Medulla oblongata (tissue), 1 donor: Measurements from ENCODE around the gene ATAD3C.
"Not testable (repeated sequence)": the region's sequence is repeated elsewhere in the genome, so short reads cannot be mapped to it uniquely, and the experiment has no call there.

Experiments
- DNase-seq: peaks from one replicate; pipeline ENCODE4 v3.0.0-alpha.2; 2015; ENCODE audit errors: extremely low spot score

Gene ATAD3C

DNA sequence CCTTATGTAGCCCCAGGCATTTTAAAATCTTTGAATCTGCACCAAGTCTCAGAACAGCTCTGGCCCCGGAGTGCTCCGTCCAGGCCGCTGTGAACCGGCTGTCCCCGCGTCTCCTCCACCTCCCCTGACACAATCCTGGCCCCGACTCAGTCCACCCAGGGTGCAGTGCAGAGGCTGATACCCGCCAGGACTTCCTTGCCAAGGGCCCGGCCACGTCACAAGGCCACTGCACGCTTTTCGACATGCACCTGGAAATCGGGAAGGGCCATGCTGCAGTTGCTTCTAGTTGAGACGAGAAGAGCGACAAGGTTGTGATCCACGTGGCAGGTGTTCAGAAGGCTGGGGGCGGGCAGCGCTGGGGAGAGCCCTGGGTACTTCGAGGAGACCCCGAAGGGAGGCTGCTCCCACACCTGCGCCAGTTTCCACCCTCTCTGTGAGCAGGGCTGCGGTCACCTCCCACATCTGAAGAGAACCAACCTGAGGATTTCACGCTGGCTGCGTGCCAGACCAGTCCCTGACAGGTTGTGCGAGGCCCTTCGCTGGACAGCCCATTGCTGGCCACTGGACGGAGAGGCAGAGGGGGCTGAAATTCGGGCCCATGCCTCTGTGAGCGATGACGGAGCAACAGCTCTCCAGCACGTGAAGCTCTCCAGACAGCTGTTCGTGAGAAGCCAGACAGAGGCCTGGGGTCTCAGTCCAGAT lies 7.3 kb upstream of the ATAD3C start:
- DNase-seq, result no peak

DNA sequence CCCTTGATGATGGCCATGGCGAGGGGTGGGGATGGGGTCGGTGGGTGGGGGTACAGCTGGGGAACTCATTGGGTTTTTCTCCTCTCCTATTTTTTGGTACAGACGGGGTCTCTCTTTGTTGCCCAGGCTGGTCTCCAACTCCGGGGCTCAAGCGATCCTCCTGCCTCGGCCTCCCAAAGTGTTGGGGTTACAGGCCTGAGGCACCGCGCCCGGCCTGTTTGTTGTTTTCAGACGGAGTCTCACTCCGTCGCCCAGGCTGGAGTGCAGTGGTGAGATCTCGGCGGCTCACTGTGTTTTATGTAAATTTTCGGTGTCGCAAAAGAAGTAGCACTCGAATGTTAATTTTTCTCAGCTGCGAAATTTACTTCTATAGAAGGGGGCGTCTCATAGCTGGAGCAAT lies 2.9 kb upstream of the ATAD3C start:
- not testable (repeated sequence) for DNase-seq

DNA sequence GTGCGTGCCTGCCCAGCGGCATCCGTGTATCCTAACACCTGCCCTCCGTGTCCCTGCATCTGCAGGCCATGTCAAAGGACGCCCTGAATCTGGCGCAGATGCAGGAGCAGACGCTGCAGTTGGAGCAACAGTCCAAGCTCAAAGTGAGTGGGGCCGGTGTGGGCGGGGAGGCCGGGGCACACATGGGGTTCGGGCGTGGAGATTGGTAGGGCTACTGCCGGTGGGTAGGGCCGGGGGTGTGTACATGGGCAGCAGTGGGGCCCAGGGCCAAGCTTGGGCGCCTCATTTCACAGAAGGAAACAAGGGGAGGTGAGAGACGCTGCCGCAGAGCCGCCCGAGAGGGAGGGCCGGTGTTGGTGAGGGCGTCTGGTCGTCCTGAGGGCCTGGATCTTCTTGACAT lies 1.1 kb downstream of the ATAD3C start:
- not testable (repeated sequence) for DNase-seq

DNA sequence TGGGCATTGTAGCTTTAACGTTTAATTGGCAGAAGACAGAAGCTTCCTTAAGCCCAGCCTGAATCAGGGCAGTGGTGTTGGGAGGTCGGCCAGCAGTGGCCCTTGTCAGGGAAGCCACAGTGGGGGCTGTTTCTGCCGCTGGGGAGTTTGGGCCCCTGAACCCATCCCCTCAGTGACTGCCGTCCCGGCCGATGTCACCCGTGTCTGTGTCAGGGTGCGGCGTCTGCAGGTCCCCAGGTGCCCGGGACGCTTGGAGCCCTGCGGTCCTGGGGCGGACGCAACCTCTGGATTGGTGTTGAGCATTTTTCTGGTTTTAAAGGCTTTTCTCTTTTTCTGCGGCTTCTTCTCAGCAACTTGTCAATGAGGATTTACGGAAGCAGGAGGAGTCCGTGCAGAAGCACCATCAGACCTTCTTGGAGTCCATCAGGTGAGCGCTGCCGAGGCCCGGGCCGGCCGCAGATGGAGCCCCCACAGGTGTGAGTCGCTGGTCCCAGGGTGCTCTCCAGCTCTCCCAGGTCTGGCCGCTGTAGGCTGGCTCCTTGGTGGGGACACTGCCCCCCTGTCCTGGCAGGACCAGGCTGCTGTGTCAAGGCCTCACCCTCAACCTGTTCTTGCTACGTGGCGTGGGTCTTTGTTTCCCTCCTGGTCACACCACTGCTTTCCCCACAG lies 2.3 kb downstream of the ATAD3C start:
- no peak for DNase-seq

DNA sequence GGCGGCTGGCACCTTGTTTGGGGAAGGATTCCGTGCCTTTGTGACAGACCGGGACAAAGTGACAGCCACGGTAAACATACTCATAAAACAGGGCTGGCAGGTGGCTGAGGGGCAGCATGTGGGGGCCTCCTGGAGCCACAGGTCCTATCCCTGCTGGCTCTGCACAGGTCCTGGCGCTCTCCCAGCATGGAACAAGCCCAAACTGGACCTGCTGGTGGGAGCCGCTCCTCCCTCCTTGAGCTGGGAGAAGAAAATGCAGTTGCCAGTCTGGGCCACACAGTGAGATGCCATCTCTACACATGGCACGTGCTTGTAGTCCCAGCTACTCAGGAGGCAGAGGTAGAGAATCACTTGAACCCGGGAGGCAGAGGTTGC lies 2.9 kb downstream of the ATAD3C start:
- not testable (repeated sequence) for DNase-seq

DNA sequence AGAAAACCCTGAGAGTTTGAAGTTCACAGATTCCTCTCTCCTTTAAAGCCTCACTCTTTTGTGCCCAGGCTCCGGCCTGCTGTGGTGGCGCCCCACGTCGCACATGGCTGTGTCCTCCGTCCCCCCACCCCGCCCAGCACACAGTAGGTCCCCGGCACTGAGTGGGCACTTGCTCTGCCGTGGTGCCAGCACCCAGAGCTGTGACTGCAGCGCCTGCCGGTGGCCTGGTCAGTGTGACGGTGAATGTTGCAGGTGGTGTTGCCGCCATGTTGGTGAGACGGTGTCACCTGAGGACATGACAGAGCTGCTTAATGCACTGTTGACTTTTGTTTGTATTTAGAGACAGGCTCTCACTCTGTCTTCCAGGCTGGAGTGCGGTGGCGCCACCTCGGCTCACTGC lies 3.4 kb downstream of the ATAD3C start:
- DNase-seq, result no peak

DNA sequence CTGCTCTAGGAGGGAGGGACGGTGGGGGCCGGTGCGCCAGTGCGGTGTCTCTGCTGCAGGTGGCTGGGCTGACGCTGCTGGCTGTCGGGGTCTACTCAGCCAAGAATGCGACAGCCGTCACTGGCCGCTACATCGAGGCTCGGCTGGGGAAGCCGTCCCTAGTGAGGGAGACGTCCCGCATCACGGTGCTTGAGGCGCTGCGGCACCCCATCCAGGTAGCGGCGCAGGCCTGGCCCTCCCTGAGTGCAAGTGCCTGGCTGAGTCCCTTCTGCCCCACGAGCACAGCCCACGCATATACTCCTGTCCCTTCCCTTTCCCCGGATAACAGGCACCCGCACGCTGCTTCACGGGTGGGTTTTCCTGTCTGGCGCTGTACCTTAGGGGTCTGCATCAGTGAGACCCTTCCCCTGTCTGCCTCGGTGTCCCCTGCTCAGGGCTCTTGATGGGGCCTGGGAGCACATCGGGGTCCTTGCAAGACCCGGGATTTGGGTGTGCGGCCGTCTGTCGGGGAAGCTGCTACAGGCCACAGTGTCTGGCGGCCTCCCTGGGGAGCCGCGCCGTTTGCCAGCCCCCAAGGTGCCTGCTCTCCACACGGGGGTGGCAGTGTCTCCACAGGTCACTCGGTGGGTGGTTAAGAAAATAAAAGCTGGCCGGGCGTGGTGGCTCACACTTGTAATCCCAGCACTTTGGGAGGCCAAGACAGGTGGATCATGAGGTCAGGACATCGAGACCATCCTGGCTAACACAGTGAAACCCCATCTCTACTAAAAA lies 5.0 kb downstream of the ATAD3C start:
- DNase-seq, result not testable (repeated sequence)

DNA sequence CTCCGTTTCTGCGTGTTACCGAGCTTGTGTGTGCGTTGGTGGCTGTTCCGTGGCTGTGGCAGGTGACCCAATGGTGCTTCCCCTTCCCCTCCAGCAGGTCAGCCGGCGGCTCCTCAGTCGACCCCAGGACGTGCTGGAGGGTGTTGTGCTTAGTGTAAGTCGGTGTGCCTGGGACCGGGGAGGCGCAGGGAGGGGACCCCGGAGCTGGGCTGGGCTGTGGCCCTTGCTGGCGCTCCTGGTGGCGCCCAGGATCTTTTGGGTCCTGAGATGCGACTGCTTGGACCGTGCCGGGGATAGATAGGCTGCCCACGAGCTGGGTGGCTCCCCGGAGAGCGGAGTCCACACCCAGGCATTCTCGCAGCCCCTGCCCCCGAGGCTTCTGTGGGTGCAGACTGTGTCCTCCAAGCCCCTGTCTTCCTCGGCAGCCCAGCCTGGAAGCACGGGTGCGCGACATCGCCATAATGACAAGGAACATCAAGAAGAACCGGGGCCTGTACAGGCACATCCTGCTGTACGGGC lies 5.9 kb downstream of the ATAD3C start:
- no peak for DNase-seq

DNA sequence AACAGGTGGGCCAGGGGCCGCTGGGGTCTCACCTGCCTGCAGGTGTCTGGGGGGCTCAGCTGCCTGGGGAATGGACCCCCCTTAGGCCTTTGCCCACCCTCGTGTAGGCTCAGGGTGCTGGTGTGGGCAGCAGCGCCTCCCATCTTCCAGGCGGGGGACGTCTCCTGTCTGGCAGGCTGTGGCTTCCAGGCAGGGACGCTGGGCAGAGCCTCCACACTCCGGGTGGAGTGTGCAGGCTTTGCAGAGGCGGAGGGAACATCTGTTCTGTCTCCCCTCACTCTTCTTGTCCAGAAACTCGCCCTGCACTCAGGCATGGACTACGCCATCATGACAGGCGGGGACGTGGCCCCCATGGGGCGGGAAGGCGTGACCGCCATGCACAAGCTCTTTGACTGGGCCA lies 6.4 kb downstream of the ATAD3C start:
- not testable (repeated sequence) for DNase-seq

DNA sequence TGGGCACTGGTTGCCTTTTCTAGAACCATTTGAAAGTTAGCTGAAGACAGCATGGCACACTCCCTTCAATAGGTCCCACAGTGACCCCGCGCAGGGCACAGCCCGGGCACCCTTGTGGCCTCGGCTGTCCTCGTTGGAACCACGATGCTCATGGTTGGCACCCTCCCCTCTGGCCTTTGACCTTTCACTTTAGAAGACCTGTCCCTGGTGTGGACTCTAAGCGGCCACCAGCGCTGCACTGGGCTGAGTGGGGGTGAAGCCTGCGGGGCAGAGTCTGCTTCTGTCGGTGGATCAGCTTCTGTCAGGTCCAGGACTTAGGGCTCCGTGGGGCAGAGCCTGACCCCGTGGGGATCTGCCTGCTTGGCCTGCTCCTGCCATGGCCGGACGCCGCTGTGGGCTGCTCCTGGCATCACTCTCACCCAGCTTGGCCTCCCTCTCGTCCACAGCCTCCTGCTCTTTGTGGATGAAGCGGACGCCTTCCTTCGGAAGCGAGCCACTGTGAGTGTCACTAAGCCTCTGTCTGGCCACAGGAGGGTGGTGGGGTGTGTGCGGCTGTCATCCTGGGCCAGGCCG lies 7.3 kb downstream of the ATAD3C start:
- not testable (repeated sequence) for DNase-seq

DNA sequence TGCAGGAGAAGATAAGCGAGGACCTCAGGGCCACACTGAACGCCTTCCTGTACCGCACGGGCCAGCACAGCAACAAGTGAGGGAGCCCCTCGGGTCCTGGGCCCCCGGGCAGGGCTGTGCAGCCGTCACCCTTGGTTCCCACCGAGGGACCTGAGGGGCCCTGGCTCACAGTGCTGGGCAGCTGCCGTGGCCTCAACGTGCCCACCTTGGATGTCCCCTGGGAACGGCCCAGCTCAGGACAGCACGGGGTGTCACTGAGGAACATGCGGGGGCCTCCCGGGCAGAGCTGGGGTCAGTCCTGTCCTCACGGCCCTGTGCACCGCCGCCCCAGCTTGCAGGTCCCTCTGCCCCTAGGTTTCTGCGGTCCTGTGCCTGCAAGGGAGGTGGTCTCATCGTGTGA lies 9.7 kb downstream of the ATAD3C start:
- not testable (repeated sequence) for DNase-seq

DNA sequence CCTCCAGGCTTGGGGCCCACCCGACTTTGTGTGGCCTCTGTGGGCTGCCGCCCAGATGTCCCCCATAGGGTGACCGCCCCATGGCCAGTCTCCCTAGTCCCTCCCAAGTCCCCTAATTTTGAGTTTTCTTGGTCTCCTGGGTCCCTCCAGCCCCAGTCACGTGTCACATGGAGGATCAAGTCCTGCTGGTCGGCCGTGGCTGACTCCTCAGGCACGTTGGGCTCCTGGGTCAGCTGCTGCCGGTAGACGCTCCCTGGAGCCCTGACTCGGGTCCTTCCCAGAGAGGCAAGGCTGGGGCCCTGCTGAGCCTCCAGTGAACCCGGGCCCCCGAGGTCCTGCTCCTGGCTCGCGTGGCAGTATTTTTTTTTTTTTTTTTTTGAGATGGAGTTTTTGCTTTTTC lies 10.2 kb downstream of the ATAD3C start:
- not testable (repeated sequence) for DNase-seq

DNA sequence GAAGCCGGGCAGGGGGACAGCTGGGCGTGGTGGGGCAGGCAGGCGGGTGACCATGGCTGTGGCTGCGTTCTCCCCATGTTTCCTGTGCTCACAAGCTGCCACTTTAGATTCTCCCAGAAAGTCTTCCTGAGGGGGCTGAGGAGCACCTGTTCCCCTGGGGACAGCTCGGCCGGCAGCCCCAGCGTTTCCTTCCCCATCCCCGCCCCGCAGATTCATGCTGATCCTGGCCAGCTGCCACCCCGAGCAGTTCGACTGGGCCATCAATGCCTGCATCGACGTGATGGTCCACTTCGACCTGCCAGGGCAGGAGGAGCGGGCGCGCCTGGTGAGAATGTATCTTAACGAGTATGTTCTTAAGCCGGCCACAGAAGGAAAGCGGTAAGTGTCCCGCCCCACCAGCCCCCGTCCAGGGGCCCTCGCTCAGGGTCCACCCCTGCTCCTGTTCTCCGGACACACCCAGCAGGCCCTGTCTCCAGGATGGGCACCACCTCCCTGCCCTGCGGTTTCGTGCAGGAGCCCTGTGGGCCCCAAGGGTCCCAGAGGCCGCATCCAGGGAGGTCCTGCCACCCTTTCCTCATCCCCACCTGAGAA lies 11.1 kb downstream of the ATAD3C start:
- no peak for DNase-seq

DNA sequence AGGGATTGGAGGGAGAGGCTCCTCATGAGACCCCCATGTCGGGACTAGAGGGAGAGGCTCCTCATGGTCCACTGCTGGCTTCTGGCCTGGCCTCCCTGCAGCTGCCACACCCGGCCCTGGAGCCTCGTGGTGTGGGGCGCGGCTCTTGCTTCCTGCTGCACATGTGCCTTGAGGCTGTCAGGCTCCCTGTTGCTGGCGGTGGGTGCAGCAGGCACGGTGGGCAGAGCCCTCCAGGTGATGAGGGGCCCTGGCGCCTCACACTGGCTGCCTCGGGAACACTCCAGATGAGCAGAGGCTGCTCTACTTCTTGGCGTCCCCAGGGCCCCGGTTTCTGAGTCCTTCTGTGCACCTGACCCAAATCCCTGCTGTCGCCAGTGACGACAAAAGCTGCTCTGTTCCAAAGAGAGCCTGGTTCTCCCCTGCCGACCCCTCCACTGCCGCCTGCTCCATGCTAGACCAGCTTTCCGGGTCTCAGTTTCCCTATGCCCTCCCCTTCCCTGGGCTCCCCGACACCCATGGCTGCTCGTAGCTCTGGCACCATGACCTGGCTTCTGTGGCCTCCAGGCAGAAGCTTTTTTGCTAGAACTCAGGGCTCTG lies 12.3 kb downstream of the ATAD3C start:
- DNase-seq, result no peak

DNA sequence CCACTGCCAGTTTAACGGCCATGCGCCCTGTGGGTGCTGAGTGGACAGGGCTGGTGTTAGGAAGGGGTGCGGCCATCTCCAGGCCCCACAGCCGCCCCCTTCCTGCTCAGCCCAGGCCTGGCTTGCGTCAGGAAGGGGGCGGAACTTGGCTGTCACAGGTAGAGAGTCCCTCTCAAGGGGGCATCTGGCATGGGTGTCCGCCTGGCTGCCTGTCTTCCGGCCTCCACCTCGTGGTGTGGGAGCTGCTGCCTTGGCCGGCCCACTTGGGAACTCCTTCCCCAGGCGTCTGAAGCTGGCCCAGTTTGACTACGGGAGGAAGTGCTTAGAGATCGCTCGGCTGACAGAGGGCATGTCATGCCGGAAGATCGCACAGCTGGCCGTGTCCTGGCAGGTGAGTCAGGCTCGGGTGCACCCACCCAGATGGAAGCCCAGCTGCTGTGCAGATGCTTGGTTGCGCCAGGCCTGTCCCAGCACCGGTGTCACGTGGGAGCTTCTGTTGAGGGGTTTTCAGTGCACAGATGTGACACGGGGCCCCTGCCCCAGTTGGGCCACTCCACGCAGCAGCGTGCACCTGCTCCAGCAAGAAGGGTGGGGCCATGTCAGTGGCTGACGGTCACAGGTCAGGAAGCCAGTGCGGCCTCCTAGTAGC lies 13.0 kb downstream of the ATAD3C start:
- no peak for DNase-seq

DNA sequence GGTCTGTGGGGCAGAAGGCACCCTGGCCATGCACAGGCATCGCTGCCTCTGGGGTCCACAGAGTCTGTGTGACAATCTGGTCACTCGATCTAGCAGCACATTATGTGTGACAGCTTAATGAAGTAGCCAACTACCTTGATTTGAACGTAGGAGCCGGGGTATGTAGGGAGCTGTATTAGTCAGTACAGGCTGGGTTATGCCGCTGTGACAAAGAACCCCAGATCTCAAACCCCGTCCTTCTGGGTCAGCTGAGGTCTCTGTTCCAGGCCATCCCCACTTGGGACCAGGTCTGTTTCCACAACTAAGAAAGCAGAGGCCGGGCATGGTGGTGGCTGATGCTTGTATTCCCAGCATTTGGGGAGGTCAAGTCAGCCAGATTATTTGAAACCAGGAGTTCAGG lies 13.8 kb downstream of the ATAD3C start:
- no peak for DNase-seq

DNA sequence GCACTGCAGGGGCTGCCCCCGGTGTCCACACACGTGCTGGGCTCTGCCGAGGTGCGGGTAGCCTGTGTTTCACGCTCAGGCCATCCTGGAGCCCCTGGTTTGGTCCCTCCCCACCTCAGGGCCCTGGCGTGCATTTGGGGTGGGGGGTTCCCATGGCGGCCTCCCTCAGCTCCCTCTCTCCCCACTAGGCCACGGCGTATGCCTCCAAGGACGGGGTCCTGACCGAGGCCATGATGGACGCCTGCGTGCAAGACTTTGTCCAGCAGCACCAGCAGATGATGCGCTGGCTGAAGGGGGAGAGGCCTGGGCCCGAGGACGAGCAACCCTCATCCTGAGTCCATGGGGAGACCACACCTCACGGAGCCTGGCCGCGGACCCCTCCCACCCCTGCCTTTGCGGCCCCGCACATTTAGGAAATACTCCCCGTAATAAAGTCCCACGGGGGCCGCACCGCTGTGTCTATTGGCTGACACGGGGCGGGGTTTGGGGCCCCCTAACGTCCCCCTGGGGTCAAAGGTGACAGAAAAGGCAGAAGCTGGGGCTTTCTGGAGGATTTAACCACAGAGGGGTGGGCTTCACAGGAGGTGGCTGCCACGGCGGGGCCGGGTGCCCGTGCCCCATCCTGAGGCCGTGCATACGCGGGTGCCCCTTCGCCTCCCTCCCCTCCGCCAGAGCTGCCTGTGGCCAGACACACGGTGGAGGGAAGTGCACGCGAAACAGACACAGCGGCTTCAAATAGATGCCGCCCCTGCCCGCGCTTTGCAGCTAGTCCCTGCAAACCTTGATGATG lies 18.9 kb downstream of the ATAD3C start:
- DNase-seq, result not testable (repeated sequence)

DNA sequence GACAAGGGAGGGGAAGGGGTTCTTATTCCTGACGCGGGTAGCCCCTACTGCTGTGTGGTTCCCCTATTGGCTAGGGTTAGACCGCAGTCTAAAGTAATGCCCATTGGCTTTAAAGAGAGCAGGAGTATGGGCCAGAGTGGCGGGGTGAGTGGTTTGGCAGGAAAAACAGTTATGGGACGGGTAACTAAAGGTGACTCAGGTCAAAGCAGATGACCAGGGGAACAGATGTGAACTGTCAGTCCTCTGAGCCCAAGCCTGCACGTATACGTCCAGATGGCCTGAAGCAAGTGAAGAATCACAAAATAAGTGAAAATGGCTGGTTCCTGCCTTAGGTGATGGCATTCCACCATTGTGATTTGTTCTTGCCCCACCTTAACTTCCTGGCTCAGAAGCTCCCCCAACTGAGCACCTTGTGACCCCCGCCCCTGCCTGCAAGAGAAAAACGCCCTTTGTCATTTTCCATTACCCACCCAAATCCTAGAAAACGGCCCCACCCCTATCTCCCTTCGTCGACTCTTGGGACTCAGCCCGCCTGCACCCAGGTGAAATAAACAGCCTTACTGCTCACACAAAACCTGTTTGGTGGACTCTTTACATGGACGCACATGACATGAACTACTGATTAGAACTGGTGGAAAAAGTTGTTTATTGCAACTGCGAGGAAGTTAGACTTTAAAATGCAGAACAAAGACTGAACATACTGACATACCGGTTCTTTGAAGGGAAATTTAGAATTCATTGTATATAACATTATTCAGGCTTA lies 21.3 kb downstream of the ATAD3C start:
- DNase-seq, result no peak

DNA sequence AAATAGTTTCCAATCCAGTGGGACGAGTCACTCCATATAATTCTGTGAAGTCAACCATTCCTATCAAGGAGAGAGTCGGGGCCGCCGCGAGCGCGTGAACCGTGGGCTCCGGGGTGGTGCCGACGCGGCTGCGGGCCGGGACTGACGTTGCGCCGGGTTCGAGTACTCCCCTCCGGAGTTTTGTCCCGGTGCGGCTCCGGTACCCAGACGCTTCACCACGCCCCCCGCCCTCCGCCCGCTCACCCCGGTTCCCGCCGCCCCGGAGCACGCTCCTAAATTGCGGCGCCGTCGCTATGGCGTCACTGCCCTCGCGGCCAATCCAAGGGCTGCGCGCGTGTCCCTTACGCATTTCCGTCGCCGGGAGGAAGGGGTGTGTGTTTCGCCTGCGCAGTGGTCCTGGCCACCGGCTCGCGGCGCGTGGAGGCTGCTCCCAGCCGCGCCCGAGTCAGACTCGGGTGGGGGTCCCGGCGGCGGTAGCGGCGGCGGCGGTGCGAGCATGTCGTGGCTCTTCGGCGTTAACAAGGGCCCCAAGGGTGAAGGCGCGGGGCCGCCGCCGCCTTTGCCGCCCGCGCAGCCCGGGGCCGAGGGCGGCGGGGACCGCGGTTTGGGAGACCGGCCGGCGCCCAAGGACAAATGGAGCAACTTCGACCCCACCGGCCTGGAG lies 22.0 kb downstream of the ATAD3C start, which contains the start of gene ATAD3B:
TSS of gene ATAD3B (plus strand) at position 377 of the 664 bp plus-strand sequence. CDS start at position 497, 120 bp downstream.
- DNase-seq, result peak; percentile 95
